HG03139 (cell line): ENCODE results near the gene ZNF611.
"Not testable (repeated sequence)": the region's sequence is repeated elsewhere in the genome, so short reads cannot be mapped to it uniquely, and the experiment has no call there.

Experiments
- ATAC-seq: cut with Tn5 transposase; IDR thresholded peaks from one replicate; pipeline ENCODE4 v1.9.1; 2021; ENCODE audit not compliant: unreplicated experiment

ZNF611 gene

GRCh38 chr19:52720541-52720940 lies 14.3 kb downstream of the ZNF611 start:
- ATAC-seq: not testable (repeated sequence)

GRCh38 chr19:52716522-52716921 lies 18.3 kb downstream of the ZNF611 start:
- ATAC-seq: no peak

- ATAC-seq: not testable (repeated sequence)
Measured at GRCh38 chr19:52715902-52716301, 18.9 kb downstream of the ZNF611 start.

- ATAC-seq: not testable (repeated sequence)
Measured at GRCh38 chr19:52715330-52715729, 19.5 kb downstream of the ZNF611 start.

GRCh38 chr19:52713051-52713450 lies 21.8 kb downstream of the ZNF611 start:
- not testable (repeated sequence) for ATAC-seq

GRCh38 chr19:52711661-52712060 lies 23.2 kb downstream of the ZNF611 start:
- ATAC-seq: not testable (repeated sequence)

GRCh38 chr19:52710538-52710937 lies 24.3 kb downstream of the ZNF611 start:
- ATAC-seq: no peak

- ATAC-seq: not testable (repeated sequence)
Measured at GRCh38 chr19:52705615-52706014, 29.2 kb downstream of the ZNF611 start.

GRCh38 chr19:52703917-52704316 lies 30.9 kb downstream of the ZNF611 start:
- ATAC-seq: no peak

GRCh38 chr19:52700673-52701072 lies 34.2 kb downstream of the ZNF611 start:
- ATAC-seq: no peak

- not testable (repeated sequence) for ATAC-seq
Measured at GRCh38 chr19:52699555-52699954, 35.3 kb downstream of the ZNF611 start.

- no peak for ATAC-seq
Measured at GRCh38 chr19:52695996-52696395, 38.8 kb downstream of the ZNF611 start.

GRCh38 chr19:52694921-52695320 lies 39.9 kb downstream of the ZNF611 start:
- no peak for ATAC-seq

- not testable (repeated sequence) for ATAC-seq
Measured at GRCh38 chr19:52694281-52694680, 40.6 kb downstream of the ZNF611 start.

GRCh38 chr19:52692431-52693008 lies 42.3 kb downstream of the ZNF611 start:
- ATAC-seq: no peak

- ATAC-seq: no peak
Measured at GRCh38 chr19:52691737-52692136, 43.1 kb downstream of the ZNF611 start.

- ATAC-seq: no peak
Measured at GRCh38 chr19:52691215-52691610, 43.6 kb downstream of the ZNF611 start.

GRCh38 chr19:52690369-52691214 lies 44.3 kb downstream of the ZNF611 start:
- ATAC-seq: peak; percentile 82

- no peak for ATAC-seq
Measured at GRCh38 chr19:52689843-52690368, 44.9 kb downstream of the ZNF611 start.

GRCh38 chr19:52688925-52689796 lies 45.7 kb downstream of the ZNF611 start:
- not testable (repeated sequence) for ATAC-seq

GRCh38 chr19:52688335-52688734 lies 46.5 kb downstream of the ZNF611 start:
- ATAC-seq: no peak
